GM21526 (cell line): ENCODE measurements around the gene CPXM1.

ENCODE experiments used
- ATAC-seq: cut with Tn5 transposase; IDR thresholded peaks from one replicate; pipeline ENCODE4 v1.9.1; 2021; ENCODE audit warnings: moderate library complexity; ENCODE audit not compliant: unreplicated experiment, low FRiP score

CPXM1 gene

GRCh38 chr20:2804041-2804828, 3.8 kb upstream of the CPXM1 start:
- no peak for ATAC-seq

GRCh38 chr20:2801286-2801728, 880 bp upstream of the CPXM1 start:
- no peak for ATAC-seq

GRCh38 chr20:2799688-2800520, 523 bp downstream of the CPXM1 start:
- ATAC-seq, result no peak

GRCh38 chr20:2799271-2799670, 1.2 kb downstream of the CPXM1 start:
- no peak for ATAC-seq

- ATAC-seq, result no peak
Measured at GRCh38 chr20:2798814-2799213, 1.6 kb downstream of the CPXM1 start.

- no peak for ATAC-seq
Measured at GRCh38 chr20:2798095-2798805, 2.2 kb downstream of the CPXM1 start.

GRCh38 chr20:2797136-2797983, 3.1 kb downstream of the CPXM1 start:
- ATAC-seq, result no peak

- no peak for ATAC-seq
Measured at GRCh38 chr20:2796011-2796660, 4.3 kb downstream of the CPXM1 start.

GRCh38 chr20:2795451-2795850, 5.0 kb downstream of the CPXM1 start:
- ATAC-seq, result no peak

GRCh38 chr20:2794866-2795447, 5.5 kb downstream of the CPXM1 start:
- no peak for ATAC-seq

GRCh38 chr20:2794202-2794748, 6.2 kb downstream of the CPXM1 start:
- no peak for ATAC-seq

GRCh38 chr20:2793471-2793870, 7.0 kb downstream of the CPXM1 start:
- no peak for ATAC-seq

- ATAC-seq, result no peak
Measured at GRCh38 chr20:2783908-2784566, 16.4 kb downstream of the CPXM1 start.

- ATAC-seq, result no peak
Measured at GRCh38 chr20:2780948-2781347, 19.5 kb downstream of the CPXM1 start.

GRCh38 chr20:2778602-2779321, 21.7 kb downstream of the CPXM1 start:
- no peak for ATAC-seq

- no peak for ATAC-seq
Measured at GRCh38 chr20:2775139-2775538, 25.3 kb downstream of the CPXM1 start.

GRCh38 chr20:2773812-2774211, 26.6 kb downstream of the CPXM1 start:
- no peak for ATAC-seq

- no peak for ATAC-seq
Measured at GRCh38 chr20:2771631-2772080, 28.8 kb downstream of the CPXM1 start.
